Fibroblast of the aortic adventitia (primary cell): ENCODE data around the gene ZNF407. TPM values are rescaled to one million over a fixed set of nuclear protein-coding genes. Genes with fewer than 3 reads are reported as not detected.

Source experiments
- DNase-seq: peaks from one replicate; pipeline ENCODE4 v3.0.0-alpha.2; 2010; ENCODE audit warnings: low read depth
- H3K4me3 ChIP-seq: 2 replicates; pipeline ENCODE4 v1.5.1; 2011; ENCODE audit warnings: low read depth, mild to moderate bottlenecking, control low read depth, low read length, moderate library complexity
- CTCF ChIP-seq: IDR thresholded peaks from 2 replicates; pipeline ENCODE4 v1.5.1; 2011; ENCODE audit warnings: mild to moderate bottlenecking, low read length, control low read depth, inconsistent platforms; ENCODE audit not compliant: insufficient read depth
- total RNA-seq: library from RNA; depleted of rRNA; stranded (reverse); fragments of >200 nt; gene quantifications from 2 replicates; pipeline ENCODE4 v1.2.3, GENCODE V29; 2012; ENCODE audit warnings: low replicate concordance

Gene ZNF407
- total RNA-seq, 1 donor, result 21.7 TPM

- no peak overlapping the region for H3K4me3 ChIP-seq
- no peak for DNase-seq
- no peak for TF ChIP-seq CTCF
These were observed 337.8 kb downstream of the ZNF407 start for GRCh38 chr18:74935434-74935833.

DNA sequence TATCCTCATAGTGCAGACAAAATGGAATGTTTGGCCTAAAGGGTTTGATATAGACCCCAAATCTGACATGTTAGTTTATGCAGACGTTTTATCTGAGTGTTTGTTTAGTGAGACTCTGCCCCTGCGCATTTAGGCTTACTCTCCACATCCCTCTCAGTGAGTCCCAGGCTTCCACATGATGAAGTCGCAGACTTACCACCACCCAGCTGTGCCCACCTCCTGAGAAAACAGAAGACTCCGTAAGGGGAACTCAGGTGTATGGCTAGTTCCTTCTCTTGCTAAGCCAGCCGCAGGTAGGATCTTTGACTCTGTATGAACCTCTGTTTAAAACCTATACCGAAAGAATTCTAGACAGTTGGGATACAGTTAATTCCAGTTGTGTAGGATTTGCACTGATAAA lies 338.7 kb downstream of the ZNF407 start:
- no peak for DNase-seq
- no peak for TF ChIP-seq CTCF
- no peak overlapping the region for H3K4me3 ChIP-seq

DNA sequence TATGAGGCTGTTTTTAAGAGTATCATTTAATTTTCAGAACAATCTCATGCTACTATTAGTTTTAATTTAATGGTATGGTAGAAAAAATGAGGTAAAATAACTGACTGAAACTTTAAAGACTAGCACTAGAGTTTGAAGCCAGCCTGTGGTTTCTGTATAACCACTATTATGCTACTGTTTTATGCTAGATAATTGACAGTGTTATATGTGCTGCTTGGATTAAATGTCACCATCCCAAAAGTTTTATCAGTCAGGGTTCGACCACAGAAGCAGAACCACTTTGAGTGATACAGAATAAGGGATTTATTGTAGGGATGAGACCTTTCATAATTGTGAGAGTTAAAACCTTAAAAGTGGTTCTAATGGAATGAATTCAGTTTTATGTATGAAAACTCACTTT lies 339.6 kb downstream of the ZNF407 start:
- no peak overlapping the region for H3K4me3 ChIP-seq
- no peak for DNase-seq
- TF ChIP-seq CTCF, result no peak

GRCh38 chr18:74940856-74941255 lies 343.2 kb downstream of the ZNF407 start:
- DNase-seq, result no peak
- TF ChIP-seq CTCF, result no peak
- H3K4me3 ChIP-seq, result no peak overlapping the region

DNA sequence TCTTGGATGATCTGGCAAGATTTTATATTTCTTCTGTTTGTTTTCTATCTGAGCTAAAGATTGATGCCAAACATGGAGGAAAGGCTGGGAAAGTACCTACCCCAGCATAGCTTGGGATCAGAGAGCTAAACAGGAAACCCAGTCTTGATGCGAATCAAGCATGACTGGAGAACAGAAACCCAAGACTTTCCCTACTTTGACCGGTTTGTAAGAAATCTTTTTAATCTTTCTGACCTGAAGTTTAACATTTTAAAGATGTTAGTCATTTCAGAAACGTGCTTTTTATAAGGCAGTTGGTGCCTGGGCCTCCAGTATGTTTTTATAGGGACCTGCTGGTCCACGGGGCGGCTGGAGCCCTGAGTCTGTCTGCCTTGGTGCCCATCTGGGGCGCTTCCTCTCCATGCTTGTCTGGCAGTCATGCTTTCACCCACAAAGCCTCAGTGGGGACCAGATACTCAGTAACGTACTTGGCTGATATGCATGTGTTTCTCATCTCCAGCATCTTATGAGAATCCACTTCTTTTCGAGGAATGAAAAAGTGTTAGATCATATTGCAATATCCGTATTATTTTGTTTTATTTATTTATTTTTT lies 344.7 kb downstream of the ZNF407 start:
- DNase-seq, result no peak
- no peak for TF ChIP-seq CTCF
- H3K4me3 ChIP-seq, result no peak overlapping the region

- no peak for TF ChIP-seq CTCF
- H3K4me3 ChIP-seq, result no peak overlapping the region
- DNase-seq, result no peak
These were observed 347.0 kb downstream of the ZNF407 start for GRCh38 chr18:74944676-74945075.

DNA sequence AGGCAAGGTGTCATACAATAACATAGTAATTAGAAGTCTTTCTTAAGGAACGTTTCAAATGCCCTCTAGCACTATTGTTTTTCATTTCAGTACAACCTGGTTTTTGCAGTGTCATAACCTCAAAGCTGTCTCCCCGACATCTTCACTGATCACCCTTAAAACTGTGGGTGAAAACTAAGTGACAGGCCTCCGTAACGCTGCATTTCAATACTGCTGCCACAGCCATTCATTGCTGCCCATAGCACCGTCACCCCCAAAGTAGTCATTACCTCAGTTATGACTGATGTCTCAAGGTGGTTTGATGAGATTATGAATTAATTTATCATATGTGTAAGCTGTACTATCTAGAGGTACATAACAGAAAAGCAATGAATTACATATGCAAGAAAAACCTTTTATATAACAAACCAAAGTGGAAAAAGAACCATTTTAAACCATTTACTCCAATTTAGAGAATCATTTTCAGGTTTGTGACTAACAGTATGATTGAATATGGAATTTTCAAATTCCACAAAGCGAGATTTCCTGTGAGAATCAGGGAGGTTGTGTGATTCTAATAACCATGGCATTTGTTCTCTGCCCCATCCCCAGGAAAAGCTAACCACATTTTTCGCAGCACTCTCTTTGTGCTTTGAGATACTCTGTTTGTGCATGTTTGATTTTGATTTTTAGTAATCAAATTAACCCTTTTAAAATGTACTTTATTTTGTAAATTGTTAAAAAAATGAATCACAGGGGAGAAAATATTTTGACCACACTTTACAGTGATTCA lies 348.3 kb downstream of the ZNF407 start:
- DNase-seq, result no peak
- no peak overlapping the region for H3K4me3 ChIP-seq
- no peak for TF ChIP-seq CTCF
